VCaP (cell line): ENCODE data around the gene POU2F3.

ENCODE experiments used
- H3K27ac ChIP-seq: fragments of 450-650 bp; 2 replicates; pipeline ENCODE4 v1.5.1; 2017
- TF ChIP-seq, protein P1 (sequence below): fragments of 450-650 bp; conservative IDR thresholded peaks from 2 replicates; pipeline ENCODE4 v1.5.1; 2017; ENCODE audit warnings: mild to moderate bottlenecking, moderate library complexity

POU2F3 gene

DNA sequence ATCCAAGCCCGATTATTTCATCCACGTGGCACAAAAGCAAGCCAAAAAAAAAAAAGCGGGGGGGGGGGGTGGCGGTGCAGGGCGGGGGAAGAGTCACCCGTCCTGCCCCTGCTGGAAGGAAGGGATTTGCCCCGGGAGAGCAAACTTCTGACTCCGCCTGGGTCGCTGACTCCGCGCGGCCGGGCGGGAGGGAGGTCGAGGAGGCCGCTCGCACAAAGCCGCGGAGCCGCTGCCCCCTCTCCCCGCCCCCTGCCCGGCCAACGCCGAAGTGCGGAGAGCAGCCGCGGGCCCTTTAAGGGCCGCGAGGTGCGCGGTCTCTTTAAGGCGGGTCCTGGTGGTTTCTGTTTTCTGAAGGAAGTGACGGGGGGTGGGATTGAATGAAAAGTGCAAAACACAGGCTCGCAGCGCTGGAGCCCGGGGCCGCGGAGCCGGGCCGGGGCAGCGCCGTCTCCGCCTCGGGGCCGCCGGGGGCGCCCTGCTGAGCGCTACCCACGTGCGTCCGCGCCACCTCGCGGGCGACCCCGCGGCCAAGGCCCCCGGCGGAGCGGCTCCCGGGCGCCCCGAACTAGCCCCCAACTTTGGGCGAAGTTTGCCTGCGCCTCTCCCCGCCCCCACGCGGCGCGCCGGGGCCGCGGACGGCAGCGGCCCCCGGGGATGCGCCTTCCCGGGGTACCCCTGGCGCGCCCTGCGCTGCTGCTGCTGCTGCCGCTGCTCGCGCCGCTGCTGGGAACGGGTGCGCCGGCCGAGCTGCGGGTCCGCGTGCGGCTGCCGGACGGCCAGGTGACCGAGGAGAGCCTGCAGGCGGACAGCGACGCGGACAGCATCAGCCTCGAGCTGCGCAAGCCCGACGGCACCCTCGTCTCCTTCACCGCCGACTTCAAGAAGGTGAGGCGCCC is 29.1 kb upstream of the POU2F3 start, which contains the start of gene OAF:
OAF (plus strand) TSS at position 407 of the 896 bp plus-strand sequence; CDS start at position 655, 248 bp downstream.
- TF ChIP-seq, protein P1, sequence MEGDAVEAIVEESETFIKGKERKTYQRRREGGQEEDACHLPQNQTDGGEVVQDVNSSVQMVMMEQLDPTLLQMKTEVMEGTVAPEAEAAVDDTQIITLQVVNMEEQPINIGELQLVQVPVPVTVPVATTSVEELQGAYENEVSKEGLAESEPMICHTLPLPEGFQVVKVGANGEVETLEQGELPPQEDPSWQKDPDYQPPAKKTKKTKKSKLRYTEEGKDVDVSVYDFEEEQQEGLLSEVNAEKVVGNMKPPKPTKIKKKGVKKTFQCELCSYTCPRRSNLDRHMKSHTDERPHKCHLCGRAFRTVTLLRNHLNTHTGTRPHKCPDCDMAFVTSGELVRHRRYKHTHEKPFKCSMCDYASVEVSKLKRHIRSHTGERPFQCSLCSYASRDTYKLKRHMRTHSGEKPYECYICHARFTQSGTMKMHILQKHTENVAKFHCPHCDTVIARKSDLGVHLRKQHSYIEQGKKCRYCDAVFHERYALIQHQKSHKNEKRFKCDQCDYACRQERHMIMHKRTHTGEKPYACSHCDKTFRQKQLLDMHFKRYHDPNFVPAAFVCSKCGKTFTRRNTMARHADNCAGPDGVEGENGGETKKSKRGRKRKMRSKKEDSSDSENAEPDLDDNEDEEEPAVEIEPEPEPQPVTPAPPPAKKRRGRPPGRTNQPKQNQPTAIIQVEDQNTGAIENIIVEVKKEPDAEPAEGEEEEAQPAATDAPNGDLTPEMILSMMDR: peak; percentile 58
- peak within 1 kb of the TSS; percentile 79; the same call in 1 of the 2 replicates for H3K27ac ChIP-seq

DNA sequence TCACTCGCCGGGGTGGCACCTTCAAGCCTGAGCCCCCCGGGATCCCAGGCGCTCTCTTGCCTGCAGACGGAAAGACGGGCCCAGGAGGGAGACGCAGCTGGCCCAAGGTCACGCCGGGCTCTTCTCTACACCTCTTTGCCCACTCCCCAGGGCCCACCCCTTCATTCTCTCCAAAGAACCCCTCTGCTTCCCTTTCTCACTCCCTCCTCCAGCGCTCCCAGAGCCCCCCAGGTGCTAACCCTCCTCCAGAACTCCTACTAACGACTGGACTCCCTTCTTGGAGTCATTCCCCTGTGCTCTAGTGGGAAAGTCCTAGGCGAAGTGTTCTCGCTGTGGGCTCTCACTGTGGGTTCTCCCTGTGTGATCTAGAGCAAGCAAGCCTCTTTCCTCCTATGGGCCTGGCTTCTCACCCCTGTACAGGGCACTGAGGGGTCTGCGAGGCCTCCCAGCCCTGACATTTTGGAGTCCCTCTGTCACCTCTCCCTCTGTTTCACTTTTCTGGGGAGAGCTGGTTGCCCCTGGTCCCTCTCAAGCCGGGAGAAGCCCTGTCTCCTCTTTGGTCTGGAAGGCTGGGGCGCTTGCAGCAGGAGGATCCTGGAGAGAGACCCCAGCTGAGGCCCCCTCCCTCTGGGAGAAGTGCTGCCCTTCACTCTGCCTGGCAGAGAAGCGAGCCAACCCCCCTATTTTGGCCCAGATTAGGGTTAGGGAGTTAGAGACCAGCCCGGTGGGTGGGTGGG is 28.2 kb upstream of the POU2F3 start:
- peak overlapping the region; percentile 79; the same call in 1 of the 2 replicates for H3K27ac ChIP-seq
- TF ChIP-seq, protein P1: no peak

DNA sequence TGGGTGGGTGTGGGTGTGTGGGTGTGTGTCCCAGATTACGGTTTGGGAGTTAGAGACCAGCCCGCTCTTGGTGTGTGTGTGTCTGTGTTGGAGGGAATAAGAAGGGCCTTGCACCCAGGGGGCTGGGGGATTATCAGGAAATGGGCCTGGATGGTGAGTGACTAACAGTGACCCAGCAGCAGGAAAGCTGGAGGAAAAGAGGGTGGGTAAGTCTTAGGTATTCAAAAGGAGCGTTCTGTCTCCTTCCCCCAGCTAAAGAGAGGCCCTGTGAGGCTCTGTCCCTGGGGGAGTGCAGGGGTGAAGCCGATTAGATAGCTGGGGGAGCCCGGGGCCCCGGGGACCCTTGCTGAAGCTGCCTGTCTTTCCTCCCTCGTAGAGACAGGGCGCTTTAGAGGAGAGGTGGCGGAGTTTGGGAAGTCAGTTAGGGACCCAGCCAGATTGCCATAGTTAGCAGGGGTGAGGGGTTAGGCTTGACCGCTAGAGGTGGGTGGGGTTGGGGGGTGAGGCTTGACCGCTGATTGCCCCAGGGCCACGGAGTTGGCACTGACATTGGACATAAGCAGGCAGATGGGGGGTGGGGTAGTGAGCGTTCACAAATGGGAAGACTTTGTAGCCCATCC is 27.6 kb upstream of the POU2F3 start:
- TF ChIP-seq, protein P1: no peak
- no peak overlapping the region; the same call in 1 of the 2 replicates for H3K27ac ChIP-seq

DNA sequence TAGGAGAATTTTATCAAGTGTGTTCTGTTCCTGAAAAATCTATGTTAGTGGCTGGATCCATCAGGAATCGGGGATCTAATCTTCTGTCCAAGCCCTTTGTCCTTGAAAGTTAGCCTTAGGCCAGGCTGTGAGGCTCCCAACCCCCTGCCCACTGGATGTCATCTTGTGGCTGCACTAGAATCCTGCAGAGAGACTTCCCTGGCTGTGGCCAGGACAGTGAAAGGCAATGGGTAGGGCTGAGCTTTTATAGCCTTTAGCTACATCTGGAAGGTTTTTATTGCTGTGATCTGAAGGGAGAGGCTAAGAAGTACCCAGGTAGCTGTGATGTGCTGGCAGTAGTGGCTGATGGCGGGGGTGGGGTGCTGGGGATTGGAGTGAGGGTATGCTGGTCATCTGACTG is 27.0 kb upstream of the POU2F3 start:
- H3K27ac ChIP-seq: no peak overlapping the region
- TF ChIP-seq, protein P1: no peak

DNA sequence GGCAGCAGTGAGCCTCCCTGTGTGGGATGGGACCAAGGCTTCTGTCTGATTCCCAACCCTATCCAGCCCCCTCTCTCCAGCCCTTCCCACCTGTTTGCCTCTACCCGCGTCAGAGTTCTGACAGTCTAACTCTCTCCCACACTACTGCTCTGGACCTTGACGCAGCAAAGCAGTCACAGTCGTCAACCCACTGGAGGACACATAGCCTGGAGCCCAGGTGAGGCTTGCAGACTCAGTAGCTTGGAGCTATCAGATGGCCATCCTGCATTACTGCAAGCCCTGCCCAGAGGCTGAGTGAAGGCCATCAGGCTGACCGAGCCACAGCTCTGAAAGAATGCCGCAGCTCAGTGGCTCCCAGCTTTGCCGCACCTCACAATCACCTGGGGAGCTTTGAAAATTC is 25.4 kb upstream of the POU2F3 start:
- no peak overlapping the region for H3K27ac ChIP-seq
- TF ChIP-seq, protein P1: no peak

DNA sequence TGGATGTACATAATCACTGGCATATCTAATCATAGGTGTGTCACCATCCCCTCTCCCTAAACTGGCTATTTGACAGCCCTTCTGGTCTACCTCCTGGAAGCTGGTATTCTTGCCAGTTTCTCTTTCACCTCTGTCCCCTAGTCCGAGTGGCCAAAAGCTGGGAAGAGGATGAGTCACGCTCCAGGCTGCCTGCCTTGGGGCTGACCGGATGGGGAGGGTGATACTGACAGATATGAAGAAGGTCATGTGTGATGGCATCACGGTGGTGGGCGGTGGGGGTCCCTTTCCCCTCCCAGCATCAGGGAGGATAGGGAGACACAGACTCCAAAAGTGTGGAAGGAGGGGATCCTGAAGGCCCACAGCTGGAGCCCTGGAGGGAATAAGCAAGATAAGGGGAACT is 24.3 kb upstream of the POU2F3 start:
- TF ChIP-seq, protein P1: no peak

More for the DNA sequence above, 24.3 kb upstream of the POU2F3 start:
- no peak overlapping the region for H3K27ac ChIP-seq
